Epithelial cell of prostate (primary cell): ENCODE measurements around the gene RABAC1.
"Not testable (repeated sequence)": the region's sequence is repeated elsewhere in the genome, so short reads cannot be mapped to it uniquely, and the experiment has no call there.

Experiments used
- DNase-seq: peaks from one replicate; pipeline ENCODE4 v3.0.0-alpha.2; 2011; ENCODE audit warnings: low read depth, low spot score
- H3K27ac ChIP-seq: fragments of 450-650 bp; 2 replicates; pipeline ENCODE4 v1.5.1; 2017; ENCODE audit warnings: mild to moderate bottlenecking

The RABAC1 gene

DNA sequence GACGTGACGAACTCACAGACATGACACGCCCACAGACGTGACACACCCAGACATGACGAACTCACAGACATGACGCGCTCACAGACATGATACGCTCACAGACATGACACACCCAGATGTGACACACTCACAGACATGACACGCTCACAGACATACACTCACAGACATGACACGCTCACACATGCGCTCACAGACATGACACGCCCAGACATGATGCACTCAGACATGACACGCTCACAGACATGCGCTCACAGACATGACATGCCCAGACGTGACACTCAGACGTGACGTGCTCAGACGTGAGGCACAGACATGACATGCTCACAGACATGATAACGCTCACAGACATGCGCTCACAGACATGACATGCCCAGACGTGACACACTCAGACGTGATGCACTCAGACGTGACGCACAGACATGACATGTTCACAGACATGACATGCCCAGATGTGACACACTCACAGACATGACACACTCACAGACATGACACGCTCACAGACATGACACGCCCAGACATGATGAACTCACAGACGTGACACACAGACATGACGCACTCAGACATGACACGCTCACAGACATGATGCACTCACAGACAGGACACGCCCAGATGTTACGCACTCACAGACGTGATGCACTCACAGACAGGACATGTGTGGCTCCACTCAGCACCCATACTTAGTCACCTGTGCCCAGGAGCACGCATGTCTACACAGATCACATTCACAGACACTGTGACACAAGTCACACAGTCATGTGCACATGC, 39.0 kb downstream of the RABAC1 start:
- no peak overlapping the region for H3K27ac ChIP-seq
- DNase-seq, result peak; percentile 12

DNA sequence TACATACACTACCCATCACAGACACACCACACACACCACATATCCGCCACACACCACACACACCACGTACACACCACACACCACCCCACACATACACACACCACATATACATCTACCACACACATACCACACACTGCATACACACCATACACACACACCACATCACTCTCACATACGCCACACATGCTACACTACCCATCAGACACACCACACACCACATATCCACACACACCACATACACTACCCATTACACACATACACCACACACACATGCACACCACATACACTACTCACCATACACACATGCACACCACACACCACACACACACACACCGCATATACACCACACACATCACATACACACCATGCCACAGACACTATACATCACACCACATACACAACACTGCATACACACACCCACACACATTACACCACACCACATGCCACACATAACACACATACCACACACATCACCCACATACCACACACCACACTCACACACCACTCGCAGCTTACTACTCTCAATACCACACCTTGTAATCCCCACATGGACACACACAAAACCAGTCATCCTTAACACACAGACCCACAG, 40.4 kb downstream of the RABAC1 start:
- no peak overlapping the region for H3K27ac ChIP-seq
- no peak for DNase-seq

DNA sequence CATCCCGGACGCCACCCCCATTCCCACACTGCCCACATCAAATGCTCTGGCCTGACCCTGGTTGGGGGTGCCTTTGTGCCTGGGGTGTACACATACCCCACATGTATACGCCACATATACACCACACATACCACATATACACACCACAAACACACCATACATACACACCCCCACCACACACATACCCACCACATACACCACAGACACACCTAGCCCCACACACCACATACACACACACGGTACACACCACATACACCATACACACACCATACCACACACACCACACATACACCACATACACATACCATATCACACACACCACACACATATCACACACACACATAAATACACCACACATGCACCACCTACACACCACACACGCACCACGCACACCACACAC, 41.0 kb downstream of the RABAC1 start:
- no peak for DNase-seq

DNA sequence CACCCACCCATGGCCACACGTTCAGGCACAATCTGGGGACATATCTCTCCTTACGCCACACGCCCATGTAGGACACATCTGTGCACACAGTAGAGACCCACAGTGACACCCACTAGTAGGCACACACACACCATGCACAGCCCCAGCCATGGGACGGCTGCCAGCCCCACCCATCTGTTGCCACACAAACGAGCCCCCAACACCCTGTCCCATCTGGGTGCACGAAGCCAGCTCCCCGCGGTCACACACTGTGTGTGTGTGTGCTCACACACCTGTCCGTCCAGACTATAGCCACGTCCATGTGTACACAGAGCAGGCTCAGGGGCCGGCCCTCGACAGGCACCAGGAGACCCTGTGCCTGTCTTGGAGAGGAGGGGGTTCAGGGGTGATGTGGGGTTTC, 41.4 kb downstream of the RABAC1 start:
- DNase-seq, result no peak
- no peak overlapping the region for H3K27ac ChIP-seq

More for the DNA sequence above, 41.0 kb downstream of the RABAC1 start:
- no peak overlapping the region for H3K27ac ChIP-seq

DNA sequence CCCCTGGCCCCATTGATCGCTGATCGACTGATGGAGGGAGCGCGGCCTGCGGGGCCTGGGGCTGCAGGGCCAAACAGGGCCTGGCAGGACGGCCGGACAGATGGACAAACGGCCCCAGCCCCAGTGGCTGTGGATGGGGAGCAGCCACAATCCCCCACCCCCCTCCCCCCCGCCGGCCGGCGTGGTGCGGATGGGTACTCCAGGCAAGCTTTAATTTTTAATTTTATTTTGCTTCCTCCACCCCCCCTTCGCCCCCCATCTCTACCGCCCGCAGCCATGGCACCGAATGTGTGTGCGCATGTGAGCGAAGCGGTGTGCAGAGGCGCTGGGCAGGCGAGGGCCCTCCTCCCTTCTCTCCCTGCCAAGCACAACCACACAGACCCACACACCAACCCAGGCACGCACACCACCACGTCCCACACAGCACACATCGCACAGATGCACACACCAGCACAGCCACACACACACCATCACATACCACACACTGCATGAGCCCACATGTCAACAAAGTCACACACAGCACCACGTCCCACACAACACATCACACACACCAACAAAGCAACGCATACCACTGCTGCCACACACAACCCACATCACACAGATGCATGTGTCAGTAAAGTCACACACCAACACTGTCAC, 43.2 kb downstream of the RABAC1 start:
- H3K27ac ChIP-seq, result no peak overlapping the region
- DNase-seq, result no peak

DNA sequence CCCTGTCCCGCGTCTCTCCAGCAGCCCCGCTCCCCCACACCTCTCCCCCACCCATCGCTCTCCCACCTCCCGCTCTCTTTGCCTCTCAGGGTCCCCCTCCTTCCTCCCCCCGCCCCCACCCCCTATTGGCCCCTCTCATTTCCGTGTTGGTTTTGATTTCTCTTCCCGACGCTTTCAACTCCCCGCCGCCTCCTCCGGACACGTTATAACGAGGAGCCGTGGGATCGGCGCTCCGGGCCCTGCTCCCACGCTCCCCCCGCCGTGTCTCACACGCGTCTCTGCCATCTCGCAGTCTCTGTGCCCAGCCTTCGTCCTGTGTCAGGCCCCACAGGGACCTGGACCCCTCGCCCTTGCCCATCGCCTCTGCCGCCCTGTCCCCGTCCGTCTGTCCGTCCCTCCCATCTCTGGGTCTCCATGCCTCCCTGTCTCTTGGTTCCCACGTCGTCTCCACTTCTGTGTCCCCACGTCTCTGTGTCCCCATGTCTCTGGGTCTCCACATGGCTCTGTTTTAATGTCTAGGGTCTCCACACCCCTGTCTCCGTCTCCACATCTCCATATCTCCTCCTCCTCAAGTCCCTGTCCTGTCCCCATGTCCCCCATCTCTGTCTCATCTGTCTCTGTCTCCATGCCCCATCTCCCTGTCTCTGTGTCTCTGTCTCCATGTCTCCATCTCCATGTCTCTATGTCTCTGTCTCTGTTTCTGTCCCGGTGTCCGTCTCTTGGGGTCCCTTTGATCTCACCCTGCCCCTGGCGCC, 43.9 kb downstream of the RABAC1 start:
- no peak for DNase-seq
- no peak overlapping the region for H3K27ac ChIP-seq

DNA sequence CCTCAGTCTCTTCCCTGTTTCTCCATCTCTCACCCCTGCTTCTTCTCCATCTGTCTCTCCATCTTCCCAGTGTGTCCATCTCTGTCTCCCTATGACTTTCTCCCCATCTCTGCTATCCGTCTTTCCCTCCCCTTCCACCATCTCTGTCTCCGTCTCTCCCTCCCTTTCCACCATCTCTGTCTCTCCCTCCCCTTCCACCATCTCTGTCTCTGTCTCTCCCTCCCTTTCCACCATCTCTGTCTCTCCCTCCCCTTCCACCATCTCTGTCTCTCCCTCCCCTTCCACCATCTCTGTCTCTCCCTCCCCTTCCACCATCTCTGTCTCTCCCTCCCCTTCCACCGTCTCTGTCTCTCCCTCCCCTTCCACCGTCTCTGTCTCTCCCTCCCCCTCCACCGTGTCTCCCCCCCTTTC, 44.7 kb downstream of the RABAC1 start:
- not testable (repeated sequence) for DNase-seq, H3K27ac ChIP-seq

DNA sequence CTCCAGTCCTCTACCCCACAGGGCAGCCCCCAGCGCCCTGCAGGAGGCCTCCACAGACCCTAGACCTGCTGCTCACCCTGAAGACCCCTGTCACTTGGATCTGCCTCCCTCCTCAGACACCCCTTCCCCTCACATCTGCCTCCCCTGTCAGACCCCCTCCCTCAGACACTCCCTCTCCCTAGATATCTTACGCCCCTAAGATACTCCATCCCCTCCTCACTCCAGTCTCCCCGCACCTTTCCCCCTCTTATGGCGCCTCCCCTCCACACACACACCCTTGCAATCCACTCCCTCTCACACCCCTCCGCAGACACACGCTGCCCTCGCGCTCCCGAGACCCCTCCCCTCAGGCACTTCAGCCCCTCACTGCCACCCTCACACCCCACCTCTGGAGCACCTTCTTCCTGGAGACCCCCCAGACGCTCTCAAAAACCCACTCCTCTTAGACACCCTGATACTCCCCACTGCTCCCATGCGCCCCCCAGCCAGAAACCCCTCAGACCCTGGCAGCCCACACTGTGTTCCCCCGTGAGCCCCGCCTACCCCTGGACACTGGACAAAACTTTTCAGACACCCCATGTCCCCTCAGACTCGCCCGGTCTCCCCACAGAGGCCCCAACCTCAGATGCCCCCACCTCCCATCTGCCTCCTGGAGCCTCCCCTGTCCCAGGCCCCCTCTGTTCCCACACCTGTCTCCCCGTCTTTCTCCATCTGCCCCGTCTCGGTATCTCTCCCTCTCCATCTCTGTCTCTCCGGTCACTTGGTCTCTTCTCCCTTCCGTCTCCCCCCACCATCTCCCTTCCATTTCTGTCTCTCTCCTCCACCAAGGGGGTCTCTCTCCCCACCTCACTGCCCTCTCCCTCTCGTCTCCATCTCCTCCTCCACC, 45.3 kb downstream of the RABAC1 start:
- H3K27ac ChIP-seq, result no peak overlapping the region
- DNase-seq, result no peak

DNA sequence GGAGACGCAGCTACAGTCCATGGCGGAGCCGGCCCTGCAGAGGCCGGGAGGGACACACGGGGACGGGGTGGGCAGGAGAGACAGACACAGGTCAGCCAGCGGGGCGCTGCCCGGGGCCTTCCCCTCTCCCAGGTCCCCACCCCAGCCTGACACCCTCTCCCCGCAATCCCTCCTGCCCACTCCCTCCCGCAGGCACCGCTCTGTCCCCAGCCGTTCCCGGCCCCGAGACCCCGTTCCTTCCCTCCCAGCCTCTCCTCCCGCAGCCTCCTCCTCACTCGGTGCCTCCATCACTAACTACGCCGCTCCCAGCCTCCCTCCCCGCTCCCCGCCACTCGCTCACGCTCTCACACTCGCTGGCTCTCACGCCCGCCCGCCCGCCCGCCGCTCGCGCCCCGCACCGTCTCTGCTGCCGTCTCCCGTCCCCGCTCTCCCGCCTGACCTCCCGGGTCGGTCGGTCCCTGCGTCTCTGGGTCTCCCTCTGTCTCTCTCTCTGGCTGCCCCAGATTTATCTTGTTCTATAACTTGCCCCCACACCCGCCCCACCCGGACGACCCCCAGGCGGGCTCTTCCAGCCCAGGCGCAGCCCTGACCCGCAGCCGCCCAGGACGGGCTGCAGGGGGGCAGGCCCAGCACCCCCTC, 46.1 kb downstream of the RABAC1 start:
- H3K27ac ChIP-seq, result no peak overlapping the region
- DNase-seq, result no peak

DNA sequence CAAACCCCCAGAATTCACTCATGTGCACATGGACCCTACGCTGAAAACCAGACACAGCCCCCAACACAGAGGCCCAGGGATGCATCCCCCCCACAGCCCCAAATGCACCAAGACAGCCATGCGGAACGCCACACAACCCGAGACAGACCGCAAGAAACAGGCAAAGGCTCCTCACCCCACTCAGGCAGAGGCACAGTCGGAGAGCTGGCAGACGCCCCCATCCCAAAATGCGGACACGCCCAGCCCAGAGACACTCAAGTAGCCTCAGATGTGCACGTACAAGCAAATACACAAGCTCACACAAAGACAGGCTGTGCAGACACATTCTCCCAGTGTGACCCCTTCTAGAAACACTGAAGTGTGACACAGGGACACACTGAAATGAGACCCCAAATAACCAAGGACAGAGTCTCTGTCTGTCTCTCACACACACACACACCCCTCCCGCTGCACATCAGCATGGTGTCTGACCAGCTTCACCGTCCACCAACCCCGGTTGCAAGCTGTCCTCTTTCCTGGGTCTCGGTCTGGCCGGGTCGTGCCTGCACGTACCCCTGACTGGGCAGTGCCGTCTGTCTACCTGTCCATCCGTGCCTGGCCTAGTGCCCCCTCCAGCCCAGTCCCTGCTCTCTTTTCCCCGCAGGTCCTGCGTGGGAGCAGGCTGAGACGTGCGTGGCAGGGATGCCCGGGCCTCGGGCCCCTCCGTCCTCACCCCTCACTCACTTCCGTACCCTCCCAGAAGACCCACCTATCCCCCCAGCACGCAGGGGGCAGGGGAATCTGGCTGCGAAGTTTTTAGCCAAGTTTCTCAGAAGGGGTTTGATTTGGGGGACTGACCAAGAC, 47.0 kb downstream of the RABAC1 start:
- H3K27ac ChIP-seq, result no peak overlapping the region
- DNase-seq, result no peak

DNA sequence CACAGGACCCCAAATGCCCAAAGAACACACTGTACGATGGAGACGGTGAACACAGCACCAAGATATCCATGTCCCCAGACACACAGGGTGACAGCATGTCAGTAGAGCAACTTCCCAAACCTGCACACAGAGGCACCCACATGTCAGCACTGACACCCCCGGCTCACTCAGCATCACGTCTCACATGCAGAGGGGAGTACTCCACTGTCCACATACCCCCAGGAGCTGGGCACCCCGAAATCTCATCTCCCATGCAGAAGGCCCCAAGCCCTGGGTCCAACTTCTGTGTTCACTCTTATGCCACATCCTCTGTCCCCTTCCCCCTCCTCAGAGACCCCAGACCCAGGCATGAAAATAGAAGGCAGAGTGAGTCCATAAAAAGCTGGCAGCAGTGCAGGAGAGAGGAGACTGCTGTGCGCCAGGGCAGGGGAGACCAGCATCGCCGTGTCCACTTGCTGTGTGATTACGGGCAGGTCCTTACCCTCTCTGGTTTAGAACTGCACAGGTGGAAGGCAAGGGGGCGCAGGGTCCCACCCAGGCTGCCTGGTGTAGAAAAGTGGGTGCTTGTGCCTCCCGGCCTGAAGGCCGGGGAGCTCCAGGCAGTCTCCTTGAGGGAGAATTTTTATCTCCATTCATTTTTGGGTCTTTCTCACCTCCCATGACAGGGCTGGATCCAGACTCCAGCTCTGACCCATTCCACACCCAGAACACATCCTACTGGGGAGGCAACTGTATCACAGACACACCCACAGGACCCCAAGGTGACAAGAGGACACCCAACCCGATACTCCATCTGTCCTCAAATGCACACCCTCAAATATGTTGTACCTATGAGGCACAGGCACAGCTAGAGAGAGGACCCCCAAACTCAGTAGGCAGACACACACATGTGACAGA, 47.9 kb downstream of the RABAC1 start:
- DNase-seq, result no peak
- H3K27ac ChIP-seq, result no peak overlapping the region

DNA sequence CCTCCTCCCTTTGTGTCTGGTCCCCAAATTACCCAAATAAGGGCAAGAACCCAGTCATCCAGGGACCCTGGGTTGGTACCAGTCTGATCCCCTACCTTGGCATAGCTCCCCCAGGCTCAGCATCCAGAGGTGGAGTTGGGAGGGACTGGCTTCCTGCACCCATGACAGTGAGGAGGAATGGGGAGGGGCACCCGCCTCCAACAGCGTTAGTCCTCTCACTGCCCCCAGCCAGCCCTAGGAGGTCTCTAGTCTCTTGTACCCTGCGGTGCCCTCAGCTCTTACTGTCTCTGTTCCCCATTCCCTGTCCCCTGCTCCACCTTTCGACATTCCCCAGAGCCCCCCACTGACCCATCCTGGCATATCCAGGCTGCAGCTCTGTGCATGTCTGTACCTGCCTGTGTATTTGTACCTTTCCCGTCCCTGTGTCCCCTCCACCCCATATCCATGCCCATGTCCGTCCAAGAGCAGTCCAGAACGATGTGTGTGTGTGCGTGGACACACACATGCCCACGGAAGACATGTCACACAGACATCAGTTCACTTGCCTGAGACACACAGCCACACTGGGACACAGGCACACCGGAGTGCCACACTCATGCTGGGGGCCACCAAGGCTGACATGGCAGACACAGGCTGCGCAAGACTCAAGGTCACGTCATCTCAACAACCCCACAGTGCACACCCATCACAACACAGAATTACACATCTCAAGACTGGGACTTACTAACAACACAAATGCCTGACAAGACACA, 48.7 kb downstream of the RABAC1 start:
- no peak overlapping the region for H3K27ac ChIP-seq
- DNase-seq, result no peak

DNA sequence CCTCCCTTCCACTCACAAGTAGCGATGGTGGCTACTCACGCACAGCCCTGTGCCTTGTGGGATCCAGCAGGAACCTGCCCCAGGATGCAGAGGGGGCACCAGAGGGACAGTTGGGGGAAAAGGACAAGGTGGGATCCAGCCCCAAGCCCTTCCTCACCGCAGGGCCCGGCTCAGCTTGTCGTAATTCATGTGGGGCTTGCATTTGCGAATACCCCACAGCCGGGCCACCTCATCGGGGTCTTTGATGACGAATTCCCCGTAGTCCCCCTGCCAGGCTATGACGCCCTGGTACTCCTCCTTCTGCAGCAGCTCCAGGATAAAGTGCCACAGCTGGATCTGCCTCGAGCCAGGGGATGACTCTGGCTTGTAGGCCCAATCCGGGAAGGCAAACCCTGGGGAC, 49.4 kb downstream of the RABAC1 start:
- DNase-seq, result no peak
- no peak overlapping the region for H3K27ac ChIP-seq

DNA sequence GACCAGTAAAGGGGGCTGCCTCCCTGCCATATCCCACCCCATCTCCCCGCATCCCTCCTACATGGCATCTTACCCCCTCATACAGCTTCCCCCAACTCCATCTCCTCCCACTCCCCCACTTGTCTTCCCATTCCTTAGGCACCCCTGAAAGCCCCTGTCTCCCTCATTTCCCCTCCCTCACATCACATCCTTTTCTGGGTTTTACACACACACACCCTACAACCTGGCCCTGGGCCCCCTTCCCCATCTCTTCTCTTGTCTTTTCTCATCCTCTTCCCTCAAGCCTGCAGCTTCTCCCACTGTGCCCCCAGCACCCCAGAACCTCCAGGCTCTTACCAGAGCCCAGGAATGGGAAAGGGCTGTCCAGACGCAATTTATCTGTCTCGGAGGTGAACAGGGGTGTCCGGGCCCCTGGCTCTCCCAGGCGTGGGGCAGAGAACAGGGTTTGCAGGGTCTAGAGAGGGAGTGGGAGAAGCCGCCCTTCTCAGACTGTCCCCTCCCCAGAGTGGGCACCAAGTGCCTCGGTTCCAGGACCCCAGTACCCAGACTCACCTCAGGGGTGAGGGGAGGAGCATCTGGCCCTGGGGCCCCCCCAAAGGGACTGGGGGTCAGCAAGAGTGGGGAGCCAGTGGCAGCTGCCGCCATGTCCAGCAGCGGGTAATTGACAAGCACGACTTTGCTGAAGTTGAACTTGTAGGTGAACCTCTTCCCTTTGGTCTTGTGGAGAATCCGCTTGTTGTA, 50.2 kb downstream of the RABAC1 start:
- DNase-seq, result no peak
- H3K27ac ChIP-seq, result no peak overlapping the region

DNA sequence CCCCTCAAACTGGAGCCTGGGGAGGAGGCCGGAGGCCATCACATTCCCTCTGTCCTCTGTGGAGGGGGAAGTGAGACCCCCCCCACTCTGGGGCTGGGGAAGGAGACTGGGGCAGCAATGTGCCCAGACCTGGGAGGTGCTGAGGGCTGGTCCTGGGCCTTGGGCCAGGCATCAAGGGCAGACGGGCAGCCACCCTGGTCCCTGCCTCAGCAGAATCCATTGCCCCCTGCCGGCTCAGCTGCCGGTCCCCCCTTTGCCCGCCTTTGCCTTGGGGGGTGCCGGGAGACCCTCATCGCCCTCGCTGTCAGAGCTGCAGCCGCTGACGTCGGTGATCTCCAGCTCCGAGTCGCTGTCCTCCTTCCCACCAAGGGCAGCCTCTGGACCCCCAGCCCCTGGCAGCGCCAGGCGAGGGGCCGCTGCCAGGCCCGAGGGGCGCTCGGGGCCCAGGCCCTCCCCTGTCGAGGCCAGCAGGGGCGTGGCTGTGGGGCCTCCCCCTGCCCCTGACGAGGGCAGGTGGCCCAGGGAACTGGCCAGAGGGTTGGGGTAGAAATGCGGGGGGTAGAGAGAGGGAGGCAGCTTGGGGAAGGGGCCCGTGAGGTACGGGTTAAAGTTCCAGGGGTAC, 51.0 kb downstream of the RABAC1 start:
- H3K27ac ChIP-seq, result no peak overlapping the region
- DNase-seq, result no peak
